Measurements from ENCODE around the gene RAD51B.

The RAD51B gene

DNA sequence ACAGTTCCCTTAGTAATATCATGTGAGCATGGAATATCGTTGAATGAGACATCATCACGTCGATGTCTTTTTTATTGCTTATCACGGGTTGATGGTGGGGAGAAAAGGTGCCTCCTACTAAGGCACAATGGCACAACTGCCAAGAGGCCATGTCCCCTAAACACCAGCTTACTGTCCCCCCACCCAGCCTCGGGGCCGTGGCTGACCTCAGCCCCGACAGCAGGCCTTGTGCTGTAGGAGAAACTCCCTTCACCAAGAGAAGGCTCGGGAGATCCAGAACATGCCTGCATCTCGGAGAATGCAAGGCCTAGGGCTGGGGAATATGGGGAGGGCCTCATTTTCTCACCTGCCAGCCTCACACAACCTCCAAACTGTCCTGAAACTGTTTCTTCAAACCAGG, 950.5 kb downstream of the RAD51B start:
- no peak overlapping the region for H3K4me3 ChIP-seq (ENCODE audit: low read depth, low read length)
- DNase-seq (ENCODE audit: low read depth): no peak
- TF ChIP-seq, protein P1, sequence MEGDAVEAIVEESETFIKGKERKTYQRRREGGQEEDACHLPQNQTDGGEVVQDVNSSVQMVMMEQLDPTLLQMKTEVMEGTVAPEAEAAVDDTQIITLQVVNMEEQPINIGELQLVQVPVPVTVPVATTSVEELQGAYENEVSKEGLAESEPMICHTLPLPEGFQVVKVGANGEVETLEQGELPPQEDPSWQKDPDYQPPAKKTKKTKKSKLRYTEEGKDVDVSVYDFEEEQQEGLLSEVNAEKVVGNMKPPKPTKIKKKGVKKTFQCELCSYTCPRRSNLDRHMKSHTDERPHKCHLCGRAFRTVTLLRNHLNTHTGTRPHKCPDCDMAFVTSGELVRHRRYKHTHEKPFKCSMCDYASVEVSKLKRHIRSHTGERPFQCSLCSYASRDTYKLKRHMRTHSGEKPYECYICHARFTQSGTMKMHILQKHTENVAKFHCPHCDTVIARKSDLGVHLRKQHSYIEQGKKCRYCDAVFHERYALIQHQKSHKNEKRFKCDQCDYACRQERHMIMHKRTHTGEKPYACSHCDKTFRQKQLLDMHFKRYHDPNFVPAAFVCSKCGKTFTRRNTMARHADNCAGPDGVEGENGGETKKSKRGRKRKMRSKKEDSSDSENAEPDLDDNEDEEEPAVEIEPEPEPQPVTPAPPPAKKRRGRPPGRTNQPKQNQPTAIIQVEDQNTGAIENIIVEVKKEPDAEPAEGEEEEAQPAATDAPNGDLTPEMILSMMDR (IDR thresholded peaks at IDR 0.05; ENCODE audit: low read depth, low read length, missing control alignments): no peak

DNA sequence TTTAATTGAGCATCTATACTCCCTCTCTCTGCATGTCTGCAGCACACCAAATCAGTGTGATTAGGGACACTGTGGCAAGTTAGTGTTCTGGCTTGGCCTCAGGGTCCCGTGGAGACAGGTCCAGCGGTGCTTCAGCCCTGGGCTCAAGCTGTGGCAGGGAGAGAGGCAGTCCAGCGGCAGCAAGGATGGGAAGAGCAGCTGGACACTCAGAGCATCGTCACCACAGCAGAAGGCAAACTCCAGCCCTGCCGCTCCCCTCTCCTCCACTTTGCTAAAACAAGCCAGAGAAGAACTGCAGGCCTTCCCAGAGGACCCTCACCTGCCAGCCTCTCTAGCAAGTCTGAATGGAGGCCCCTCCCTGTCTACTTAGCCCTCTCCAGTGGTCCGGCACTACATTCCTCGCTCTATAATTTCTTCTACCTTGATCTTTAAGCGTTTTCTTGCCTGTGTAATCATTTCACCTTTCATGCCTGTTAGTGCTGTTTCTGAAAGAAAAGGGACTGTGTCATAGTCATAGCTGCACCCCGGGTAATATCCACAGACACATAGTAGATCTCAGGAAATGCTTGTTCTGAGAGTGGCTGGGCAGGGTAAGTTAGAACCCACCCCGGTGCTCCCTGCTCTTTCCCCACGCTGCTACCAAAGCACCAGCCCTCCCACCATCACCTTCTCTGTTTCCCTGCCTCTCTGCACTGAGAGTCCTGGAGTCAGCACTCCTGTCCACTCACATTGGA, 951.1 kb downstream of the RAD51B start:
- no peak overlapping the region for H3K4me3 ChIP-seq (ENCODE audit: low read depth, low read length)

DNA sequence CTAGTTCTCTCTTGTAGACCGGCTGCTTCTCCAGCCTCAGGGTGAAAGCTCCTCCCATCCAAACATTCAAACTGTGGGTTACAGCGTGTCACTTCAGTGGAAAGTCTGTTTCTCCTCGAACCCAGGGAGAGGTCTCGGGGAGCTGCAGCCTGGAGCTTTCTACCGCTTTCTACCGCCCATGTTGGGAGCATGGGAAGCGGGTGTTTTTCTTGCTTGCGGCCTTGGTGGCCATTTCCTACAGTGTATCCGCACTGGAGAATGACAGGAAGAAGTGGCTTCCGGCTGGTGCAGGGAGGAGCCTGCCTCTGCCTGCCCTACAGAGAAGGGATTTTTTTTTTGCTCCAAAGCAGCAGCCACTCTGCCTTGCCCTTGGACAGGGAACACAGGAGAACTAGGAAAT, 952.1 kb downstream of the RAD51B start:
- DNase-seq (ENCODE audit: low read depth): no peak
- no peak overlapping the region for H3K4me3 ChIP-seq (ENCODE audit: low read depth, low read length)
- TF ChIP-seq, protein P1 (IDR thresholded peaks at IDR 0.05; ENCODE audit: low read depth, low read length, missing control alignments): no peak

More for the DNA sequence above, 951.1 kb downstream of the RAD51B start:
- DNase-seq (ENCODE audit: low read depth): no peak
- TF ChIP-seq, protein P1 (IDR thresholded peaks at IDR 0.05; ENCODE audit: low read depth, low read length, missing control alignments): no peak

DNA sequence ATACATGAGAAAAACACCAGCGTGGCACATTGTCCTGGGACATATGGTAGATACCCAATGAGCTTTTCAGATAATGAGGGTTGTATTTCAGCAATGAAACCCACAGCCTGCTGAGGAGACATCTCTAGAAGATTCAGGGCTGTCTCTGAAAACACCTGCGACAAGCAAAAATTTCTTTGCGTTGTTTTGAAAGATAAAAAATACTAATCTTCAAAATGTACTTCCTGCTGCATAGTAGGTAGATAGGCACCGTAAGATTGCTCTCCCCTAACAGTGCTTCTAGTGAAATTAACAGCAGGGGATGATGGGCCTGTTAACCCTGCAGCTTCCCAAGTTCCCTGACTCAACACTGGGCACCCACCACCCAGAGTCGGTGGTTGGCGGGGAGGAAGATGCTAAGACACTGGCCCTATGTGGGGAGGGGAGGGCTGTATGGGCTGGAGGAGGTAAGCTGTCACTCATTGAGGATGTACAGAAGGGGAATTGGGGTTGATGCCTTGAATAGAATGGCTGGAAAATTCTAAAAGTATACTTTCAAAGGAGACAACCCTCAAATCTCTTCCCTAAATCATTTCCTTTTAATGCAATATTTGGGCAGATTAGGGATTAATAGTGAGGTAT, 953.3 kb downstream of the RAD51B start:
- DNase-seq (ENCODE audit: low read depth): no peak
- no peak overlapping the region for H3K4me3 ChIP-seq (ENCODE audit: low read depth, low read length)
- TF ChIP-seq, protein P1 (IDR thresholded peaks at IDR 0.05; ENCODE audit: low read depth, low read length, missing control alignments): no peak

DNA sequence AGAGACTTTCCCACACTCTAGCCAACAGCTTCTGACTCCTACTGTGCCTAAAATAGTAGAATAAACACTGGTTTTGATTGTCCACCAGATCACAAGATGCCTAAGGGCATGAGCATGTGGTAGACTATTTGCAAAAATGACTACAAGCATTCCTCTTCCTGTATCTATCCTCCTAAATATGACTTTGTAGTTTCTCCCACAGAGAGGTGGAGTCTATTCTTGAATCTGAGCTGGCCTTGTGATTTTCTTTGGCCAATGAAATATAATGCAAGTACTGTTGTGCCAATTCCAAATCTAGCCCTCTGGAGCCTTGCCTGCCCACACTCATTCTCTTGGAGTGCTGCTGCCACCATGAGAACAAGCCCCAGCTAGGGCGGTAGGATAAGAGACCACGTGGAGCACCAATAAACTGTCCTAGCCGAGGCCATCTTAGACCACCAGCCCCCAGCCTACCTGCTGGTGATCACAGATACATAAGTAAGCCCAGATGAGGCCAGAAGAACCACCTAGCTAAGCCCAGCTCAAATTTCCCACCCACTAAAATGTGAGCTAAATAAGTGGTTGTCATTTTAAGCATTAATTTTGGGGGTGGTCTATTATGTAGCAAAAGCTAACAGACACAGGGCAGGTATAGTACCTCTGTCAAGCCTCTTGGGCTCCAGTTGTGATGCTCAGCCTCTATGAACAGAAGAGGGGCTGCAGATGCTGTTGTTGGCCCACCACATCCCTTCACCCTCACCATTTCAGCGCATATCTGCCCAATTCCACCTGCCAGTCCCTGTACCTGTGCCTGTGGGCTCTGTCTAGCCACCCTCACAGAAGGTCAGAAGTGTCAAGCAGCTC, 955.4 kb downstream of the RAD51B start:
- TF ChIP-seq, protein P1 (IDR thresholded peaks at IDR 0.05; ENCODE audit: low read depth, low read length, missing control alignments): no peak
- no peak for DNase-seq (ENCODE audit: low read depth)
- H3K4me3 ChIP-seq (ENCODE audit: low read depth, low read length): no peak overlapping the region

DNA sequence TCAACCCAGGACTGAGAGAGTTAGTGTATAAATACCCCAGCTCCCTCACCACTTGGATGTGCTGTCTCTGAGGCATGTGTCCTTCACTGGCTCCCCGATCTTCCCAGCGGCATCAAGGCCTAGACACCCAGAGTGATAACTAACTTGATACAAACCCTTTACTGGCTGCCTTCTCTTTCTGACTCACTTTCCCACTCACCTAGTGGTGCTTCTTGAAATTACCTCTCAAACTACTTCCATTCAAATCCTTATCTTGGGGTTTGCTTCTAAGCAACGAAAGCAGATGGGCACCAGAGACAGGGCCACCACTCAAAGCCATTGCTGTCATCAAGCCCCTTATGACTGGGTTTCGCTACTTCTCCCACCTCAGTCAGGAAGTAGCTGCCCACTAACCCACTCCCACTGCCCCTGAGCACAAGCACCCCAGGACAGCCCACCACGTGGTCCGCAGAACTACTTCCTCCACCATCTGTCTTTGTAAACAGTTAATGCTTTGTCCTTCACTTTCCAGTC, 956.1 kb downstream of the RAD51B start:
- no peak for DNase-seq (ENCODE audit: low read depth)
- no peak overlapping the region for H3K4me3 ChIP-seq (ENCODE audit: low read depth, low read length)
- TF ChIP-seq, protein P1 (IDR thresholded peaks at IDR 0.05; ENCODE audit: low read depth, low read length, missing control alignments): peak; percentile 48
